Right ventricle myocardium superior (tissue), 1 donor: ENCODE results near the gene DYNLL1. TPM values are rescaled to one million over a fixed set of nuclear protein-coding genes. Genes with fewer than 3 reads are reported as not detected.
A peak's percentile ranks its signal among the peaks of the same experiment; 100 is the strongest.

Experiments
- ATAC-seq: fragments of 200-7000 bp; cut with Tn5 transposase; one replicate; pipeline ENCODE4 v1.9.1; 2020; ENCODE audit warnings: mild to moderate bottlenecking; ENCODE audit not compliant: poor library complexity
- DNase-seq: peaks from one replicate; pipeline ENCODE4 v3.0.0-alpha.2; 2020
- intact Hi-C: fragments of 100-400 bp; cut with DNase I; formaldehyde crosslinking; loops from one replicate; pipeline ENCODE4 v1.11.2; 2022
- total RNA-seq: library from RNA; stranded (reverse); fragmentation: NEBNext Ultra II Directional; extraction: Animal tissue kit (Norgen Biotek cat#: 25700); gene quantifications from one replicate; pipeline ENCODE4 v1.2.1, GENCODE V29; 2021
- donor health status: DM: no; HTN: yes; CAD: no; lungs with severe emphysema.

DYNLL1 gene
- total RNA-seq, 1 donor from 2014 or later: 154 TPM

DNA sequence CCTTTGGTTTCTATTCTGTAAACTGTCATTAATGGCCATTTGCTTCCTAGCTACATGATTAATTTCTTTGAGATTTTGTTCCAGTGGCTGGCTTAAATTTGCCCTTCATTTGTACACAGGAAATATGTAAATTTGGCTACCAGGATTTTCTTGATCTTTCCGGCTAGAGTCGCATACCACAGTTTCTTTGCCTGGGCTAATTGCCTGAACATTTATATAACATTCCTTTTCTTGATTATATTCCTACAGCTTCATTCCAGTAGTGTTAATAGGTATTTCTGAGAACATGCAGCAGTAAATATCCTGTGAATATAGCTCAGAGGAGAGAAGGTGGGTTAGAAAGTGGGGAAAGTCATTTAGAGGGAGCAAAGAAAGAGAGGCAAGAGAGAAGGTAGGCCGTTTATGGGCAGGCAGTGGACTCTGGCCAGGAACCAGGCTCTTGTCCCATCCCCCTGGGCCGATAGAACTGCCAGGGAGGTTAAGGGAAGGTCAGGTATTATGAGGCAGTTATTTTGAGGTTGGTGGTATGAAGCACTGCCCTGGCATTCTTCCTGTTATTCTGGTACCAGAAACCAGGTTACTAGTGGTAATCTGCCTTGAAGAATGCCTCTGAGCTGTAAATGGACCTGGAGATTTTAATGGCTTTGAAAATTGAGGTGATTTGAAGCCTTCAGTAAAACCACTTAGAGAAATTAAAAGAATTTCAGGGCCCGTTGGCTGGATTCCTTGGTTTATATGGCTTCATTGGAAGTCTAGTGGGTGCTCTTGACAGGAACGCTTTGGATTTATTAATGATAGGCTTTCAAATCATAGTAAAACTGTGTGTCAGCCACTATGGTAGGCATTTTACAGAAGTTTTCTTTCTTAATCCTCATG lies 42.6 kb downstream of the DYNLL1 start:
- intact Hi-C loops: no loop called here
- peak; percentile 77 for ATAC-seq
- DNase-seq: peak; percentile 77

DNA sequence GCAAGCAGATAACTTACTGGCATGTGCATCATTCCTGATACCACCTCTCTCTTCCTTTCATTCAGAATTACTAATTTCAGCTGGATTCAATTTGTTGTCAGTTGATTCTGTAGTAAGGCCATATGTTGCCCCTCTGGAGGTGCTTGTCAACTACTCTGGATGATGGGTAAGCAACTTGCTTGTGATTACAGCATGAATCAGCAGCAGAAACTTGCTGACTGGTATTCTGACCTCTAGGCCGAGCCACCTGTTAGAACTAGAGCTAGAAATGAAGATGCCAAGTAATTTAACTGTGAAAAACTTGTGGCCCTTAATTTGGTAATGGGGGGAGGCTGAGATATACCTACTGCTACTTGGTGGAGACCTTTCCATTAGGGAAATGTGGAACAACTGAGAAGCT lies 43.4 kb downstream of the DYNLL1 start:
- DNase-seq (no peak), ATAC-seq (no peak)
- intact Hi-C loops: no loop called here

DNA sequence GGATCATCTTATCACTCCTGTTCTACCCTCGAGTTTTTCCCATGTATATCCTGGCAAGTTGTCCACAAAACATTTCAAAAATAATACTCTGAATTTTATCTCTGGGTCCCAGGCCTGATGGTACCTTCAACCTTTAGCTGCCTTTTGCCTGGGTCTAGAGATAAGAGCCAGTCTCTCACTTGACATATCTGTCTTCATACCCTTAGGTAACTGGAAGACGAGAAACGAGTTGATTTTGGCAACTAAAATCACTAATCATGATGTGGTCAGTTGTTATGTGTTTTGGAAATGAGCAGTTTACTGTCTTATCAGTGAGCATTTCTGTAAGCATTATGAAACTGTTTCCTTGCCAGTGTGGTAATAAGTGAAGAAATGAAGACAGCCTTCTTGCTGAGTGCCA lies 44.5 kb downstream of the DYNLL1 start:
- intact Hi-C loops: no loop called here

DNA sequence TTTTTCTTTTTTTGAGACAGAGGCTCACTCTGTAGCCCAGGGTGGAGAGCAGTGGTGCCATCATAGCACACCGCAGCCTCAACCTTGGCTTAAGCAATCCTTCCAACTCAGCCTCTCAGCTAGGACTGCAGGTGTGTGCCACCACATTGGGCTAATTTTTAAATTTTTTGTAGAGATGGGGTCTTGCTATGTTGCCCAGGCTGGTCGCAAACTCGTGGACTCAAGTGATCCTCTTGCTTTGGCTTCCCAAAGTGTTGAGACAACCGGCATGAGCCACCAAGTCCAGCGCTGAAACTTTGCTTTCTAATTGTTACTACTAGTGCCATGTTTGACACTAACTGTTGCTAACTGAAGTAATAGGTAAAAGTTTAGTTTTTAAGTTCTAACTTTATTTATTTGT lies 46.3 kb downstream of the DYNLL1 start:
- ATAC-seq (no peak), DNase-seq (no peak)
- intact Hi-C loops: no loop called here

More for the DNA sequence above, 44.5 kb downstream of the DYNLL1 start:
- DNase-seq: no peak
- ATAC-seq: peak; percentile 18

DNA sequence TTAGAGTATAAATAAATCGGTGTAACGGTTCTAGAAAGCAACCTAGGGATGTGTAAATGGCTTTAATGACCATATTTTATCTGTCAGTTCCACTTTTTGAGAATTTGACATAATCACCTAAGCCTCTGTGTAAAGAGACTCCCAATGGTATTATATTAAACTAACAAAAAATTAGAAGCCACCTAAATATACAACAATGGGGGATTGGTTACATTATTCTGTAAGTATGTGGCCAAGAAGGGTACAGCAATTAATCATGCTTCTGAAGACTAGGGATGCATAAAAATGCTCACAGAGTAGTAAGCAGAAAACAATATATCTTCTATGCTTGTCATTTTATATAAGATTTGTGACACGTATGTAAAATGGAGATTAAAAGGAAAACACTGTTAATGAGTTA lies 48.8 kb downstream of the DYNLL1 start:
- no peak for ATAC-seq
- no peak for DNase-seq
- intact Hi-C loops: no loop called here

DNA sequence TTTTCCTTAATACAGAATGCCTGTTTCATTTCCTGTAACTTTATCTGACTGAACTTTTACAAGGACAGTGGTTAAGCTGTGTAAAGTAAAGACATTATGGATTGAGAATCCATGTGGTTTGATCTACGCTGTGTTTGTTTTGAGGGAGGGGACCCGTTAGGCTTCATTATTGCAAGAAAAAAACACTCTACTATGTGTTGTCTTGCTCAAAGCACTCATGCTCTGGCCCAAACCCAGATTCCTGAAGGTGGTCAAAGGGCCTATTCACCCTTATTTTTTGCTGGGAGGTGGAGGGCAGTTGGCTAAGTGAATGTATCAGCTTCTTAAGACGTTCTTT lies 50.1 kb downstream of the DYNLL1 start:
- no peak for ATAC-seq
- no peak for DNase-seq
- intact Hi-C loops: no loop called here

Other genes starting within 250 kb of the DYNLL1 start
- 47.1 TPM for gene PXN, start 230.4 kb upstream of the DYNLL1 start, total RNA-seq
- gene RNU4-2, start 204.2 kb upstream of the DYNLL1 start, total RNA-seq: 41,112 TPM
- 3,793 TPM for gene RNU4-1, start 202.9 kb upstream of the DYNLL1 start, total RNA-seq
- 8.6 TPM for gene SIRT4, start 193.8 kb upstream of the DYNLL1 start, total RNA-seq
- gene PLA2G1B, start 168.3 kb upstream of the DYNLL1 start, total RNA-seq: not detected
- 5.4 TPM for gene MSI1, start 126.9 kb upstream of the DYNLL1 start, total RNA-seq
- gene COX6A1, start 58.0 kb upstream of the DYNLL1 start, total RNA-seq: 119 TPM
- gene TRIAP1, start 49.7 kb upstream of the DYNLL1 start, total RNA-seq: 15.1 TPM
- 13.0 TPM for gene GATC, start 49.7 kb upstream of the DYNLL1 start, total RNA-seq
- gene SRSF9, start 26.4 kb upstream of the DYNLL1 start, total RNA-seq: 38.9 TPM
- 44.0 TPM for gene COQ5, start 33.0 kb downstream of the DYNLL1 start, total RNA-seq
- gene RNF10, start 38.2 kb downstream of the DYNLL1 start, total RNA-seq: 242 TPM
- gene POP5, start 85.3 kb downstream of the DYNLL1 start, total RNA-seq: 40.9 TPM
- gene CABP1, start 144.5 kb downstream of the DYNLL1 start, total RNA-seq: 6.5 TPM
- 125 TPM for gene MLEC, start 191.0 kb downstream of the DYNLL1 start, total RNA-seq
- 13.4 TPM for gene UNC119B, start 214.3 kb downstream of the DYNLL1 start, total RNA-seq
- 113 TPM for gene ACADS, start 229.7 kb downstream of the DYNLL1 start, total RNA-seq